GM23338 (cell line): Measurements from ENCODE around the gene OFD1. TPM values are rescaled to one million over a fixed set of nuclear protein-coding genes. Genes with fewer than 3 reads are reported as not detected.

Experiments used
- ATAC-seq: fragments of 200-7000 bp; cut with Tn5 transposase; 3 replicates; pipeline ENCODE4 v1.9.1; 2020
- DNase-seq: peaks from one replicate; pipeline ENCODE4 v3.0.0-alpha.2; 2015; ENCODE audit warnings: low spot score
- H2AFZ ChIP-seq: fragments of 200-600 bp; sonication (generic); 2 replicates; pipeline ENCODE4 v1.8.0; 2016; ENCODE audit warnings: antibody characterized with exemption, mild to moderate bottlenecking, moderate library complexity
- H3F3A ChIP-seq: fragments of 200-600 bp; sonication (generic); replicated peaks from 2 replicates; pipeline ENCODE4 v1.8.0; 2017; ENCODE audit warnings: antibody characterized with exemption, mixed run types, low read depth
- H3K27ac ChIP-seq: fragments of 200-600 bp; sonication (generic); 2 replicates; pipeline ENCODE4 v1.6.1; 2016; ENCODE audit warnings: low read depth
- H3K27me3 ChIP-seq: fragments of 200-600 bp; sonication (generic); 2 replicates; pipeline ENCODE4 v1.8.0; 2016; ENCODE audit warnings: mild to moderate bottlenecking, mixed run types, moderate library complexity; ENCODE audit not compliant: insufficient read depth
- H3K36me3 ChIP-seq: fragments of 200-600 bp; sonication (generic); 2 replicates; pipeline ENCODE4 v1.8.0; 2016; ENCODE audit warnings: mild to moderate bottlenecking; ENCODE audit not compliant: insufficient read depth
- H3K4me1 ChIP-seq: fragments of 200-600 bp; sonication (generic); 2 replicates; pipeline ENCODE4 v1.8.0; 2016; ENCODE audit warnings: mild to moderate bottlenecking, moderate library complexity; ENCODE audit not compliant: insufficient read depth
- H3K4me2 ChIP-seq: fragments of 200-600 bp; sonication (generic); 2 replicates; pipeline ENCODE4 v1.7.1; 2017; ENCODE audit warnings: mixed run types
- H3K4me3 ChIP-seq: fragments of 200-600 bp; sonication (generic); 2 replicates; pipeline ENCODE4 v1.6.1; 2016; ENCODE audit warnings: mixed run types
- H3K79me2 ChIP-seq: fragments of 200-600 bp; sonication (generic); replicated peaks from 2 replicates; pipeline ENCODE4 v1.8.0; 2017; ENCODE audit warnings: mild to moderate bottlenecking; ENCODE audit not compliant: insufficient read depth
- H3K9me2 ChIP-seq: fragments of 200-600 bp; sonication (generic); 2 replicates; pipeline ENCODE4 v1.8.0; 2017; ENCODE audit not compliant: insufficient read depth
- H4K20me1 ChIP-seq: fragments of 200-600 bp; sonication (generic); replicated peaks from 2 replicates; pipeline ENCODE4 v1.8.0; 2017; ENCODE audit warnings: mild to moderate bottlenecking; ENCODE audit not compliant: insufficient read depth
- H3K27ac Mint-ChIP-seq: 2 replicates; pipeline ENCODE4 v1.8.0; 2020; ENCODE audit warnings: inconsistent platforms, mild to moderate bottlenecking, moderate library complexity, mixed read lengths
- H3K27me3 Mint-ChIP-seq: 3 replicates; pipeline ENCODE4 v1.8.0; 2022; ENCODE audit warnings: low read depth, mild to moderate bottlenecking, moderate library complexity, mixed read lengths, inconsistent platforms; ENCODE audit not compliant: insufficient read depth, poor library complexity
- H3K36me3 Mint-ChIP-seq: 3 replicates; pipeline ENCODE4 v1.8.0; 2021; ENCODE audit warnings: low read depth, mild to moderate bottlenecking, inconsistent platforms, moderate library complexity, mixed read lengths
- H3K4me1 Mint-ChIP-seq: 3 replicates; pipeline ENCODE4 v1.8.0; 2020; ENCODE audit warnings: mild to moderate bottlenecking, inconsistent platforms, mixed read lengths
- H3K4me3 Mint-ChIP-seq: 3 replicates; pipeline ENCODE4 v1.8.0; 2021; ENCODE audit warnings: moderate library complexity, mild to moderate bottlenecking, inconsistent platforms, mixed read lengths
- H3K9me3 Mint-ChIP-seq: 3 replicates; pipeline ENCODE4 v1.8.0; 2020; ENCODE audit warnings: moderate library complexity, mild to moderate bottlenecking, inconsistent platforms, mixed read lengths
- EZH2 ChIP-seq: fragments of 200-600 bp; sonication (generic); IDR thresholded peaks from one replicate; pipeline ENCODE4 v1.8.0; 2017; ENCODE audit warnings: antibody characterized with exemption, mild to moderate bottlenecking, low read depth; ENCODE audit not compliant: unreplicated experiment
- EZH2phosphoT487 ChIP-seq: fragments of 200-600 bp; sonication (generic); IDR thresholded peaks from one replicate; pipeline ENCODE4 v1.8.1; 2018; ENCODE audit warnings: antibody characterized with exemption; ENCODE audit not compliant: unreplicated experiment
- POLR2AphosphoS5 ChIP-seq: IDR thresholded peaks from 2 replicates; pipeline ENCODE4 v1.6.1; 2016; ENCODE audit warnings: antibody characterized with exemption, low read depth
- ZNF114 ChIP-seq: fragments of 250-450 bp; sonication (Bioruptor Pico); IDR thresholded peaks from 2 replicates; pipeline ENCODE4 v1.5.0; 2020; ENCODE audit warnings: mild to moderate bottlenecking, moderate library complexity
- ZNF331 ChIP-seq: fragments of 250-450 bp; sonication (Bioruptor Pico); IDR thresholded peaks from 2 replicates; pipeline ENCODE4 v1.5.0; 2020; ENCODE audit warnings: low read depth, mild to moderate bottlenecking, moderate library complexity
- polyA plus RNA-seq: library from polyadenylated mRNA; unstranded; fragments of >200 nt; fragmentation: Nextera tagmentation; extraction: Ambion mirVana; gene quantifications from 2 replicates; pipeline ENCODE4 v1.2.1, GENCODE V29; 2016
- total RNA-seq: library from RNA; depleted of rRNA; stranded (reverse); fragments of >200 nt; shearing (Covaris generic); gene quantifications from 2 replicates; pipeline ENCODE4 v1.2.3, GENCODE V29; 2014
- TF ChIP-seq, protein P1 (sequence below): IDR thresholded peaks from 2 replicates; pipeline ENCODE4 v1.6.1; 2016; ENCODE audit warnings: antibody characterized with exemption
- TF ChIP-seq, protein P2 (sequence below), 2 experiments: fragments of 200-600 bp in 1 of 2; sonication (generic) in 1 of 2; conservative IDR thresholded peaks; 2 replicates each; pipeline versions ENCODE4 v1.5.1 to v1.6.1; 2016 to 2017; ENCODE audit warnings: antibody characterized with exemption in 2 of 2, low read depth in 2 of 2, mild to moderate bottlenecking in 2 of 2, moderate library complexity in 1 of 2

OFD1 gene
- total and polyA plus RNA-seq, 2 experiments from 2014 or later = 21.2 to 55.0 TPM

DNA sequence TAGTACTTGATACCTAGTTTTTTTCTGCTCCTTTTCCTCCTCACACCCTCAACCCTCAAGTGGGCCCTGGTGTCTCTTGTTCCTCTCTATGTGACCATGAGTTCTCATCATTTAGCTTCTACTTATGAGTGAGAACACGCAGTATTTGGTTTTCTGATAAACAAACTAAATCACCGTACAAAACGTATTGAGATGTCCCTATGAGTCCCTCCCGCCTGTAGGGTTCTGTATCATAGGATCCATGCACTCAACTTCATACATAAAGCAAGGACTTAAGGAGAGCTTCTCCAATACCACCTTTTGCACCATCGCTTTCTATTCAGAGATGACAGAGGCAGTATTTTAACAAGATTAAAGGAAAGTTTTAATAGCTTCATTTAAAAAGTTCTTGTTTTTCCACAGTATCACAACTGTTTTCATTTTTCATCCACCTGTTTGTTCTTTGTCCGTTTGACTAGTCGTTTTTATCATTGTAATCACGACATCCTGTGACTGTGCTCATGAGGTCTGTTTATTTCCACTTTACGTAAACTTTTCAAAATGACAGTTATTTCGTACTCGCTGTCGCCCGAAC, 46.1 kb upstream of the OFD1 start:
- H3K27ac Mint-ChIP-seq = no peak overlapping the region; the same call in 1 of the 2 replicates
- TF ChIP-seq ZNF331 (CRISPR knock-in tag) (no peak), ZNF114 (CRISPR knock-in tag) (no peak), EZH2 (no peak), EZH2phosphoT487 (no peak)
- TF ChIP-seq, protein P1, sequence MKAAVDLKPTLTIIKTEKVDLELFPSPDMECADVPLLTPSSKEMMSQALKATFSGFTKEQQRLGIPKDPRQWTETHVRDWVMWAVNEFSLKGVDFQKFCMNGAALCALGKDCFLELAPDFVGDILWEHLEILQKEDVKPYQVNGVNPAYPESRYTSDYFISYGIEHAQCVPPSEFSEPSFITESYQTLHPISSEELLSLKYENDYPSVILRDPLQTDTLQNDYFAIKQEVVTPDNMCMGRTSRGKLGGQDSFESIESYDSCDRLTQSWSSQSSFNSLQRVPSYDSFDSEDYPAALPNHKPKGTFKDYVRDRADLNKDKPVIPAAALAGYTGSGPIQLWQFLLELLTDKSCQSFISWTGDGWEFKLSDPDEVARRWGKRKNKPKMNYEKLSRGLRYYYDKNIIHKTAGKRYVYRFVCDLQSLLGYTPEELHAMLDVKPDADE = no peak
- TF ChIP-seq, protein P2, sequence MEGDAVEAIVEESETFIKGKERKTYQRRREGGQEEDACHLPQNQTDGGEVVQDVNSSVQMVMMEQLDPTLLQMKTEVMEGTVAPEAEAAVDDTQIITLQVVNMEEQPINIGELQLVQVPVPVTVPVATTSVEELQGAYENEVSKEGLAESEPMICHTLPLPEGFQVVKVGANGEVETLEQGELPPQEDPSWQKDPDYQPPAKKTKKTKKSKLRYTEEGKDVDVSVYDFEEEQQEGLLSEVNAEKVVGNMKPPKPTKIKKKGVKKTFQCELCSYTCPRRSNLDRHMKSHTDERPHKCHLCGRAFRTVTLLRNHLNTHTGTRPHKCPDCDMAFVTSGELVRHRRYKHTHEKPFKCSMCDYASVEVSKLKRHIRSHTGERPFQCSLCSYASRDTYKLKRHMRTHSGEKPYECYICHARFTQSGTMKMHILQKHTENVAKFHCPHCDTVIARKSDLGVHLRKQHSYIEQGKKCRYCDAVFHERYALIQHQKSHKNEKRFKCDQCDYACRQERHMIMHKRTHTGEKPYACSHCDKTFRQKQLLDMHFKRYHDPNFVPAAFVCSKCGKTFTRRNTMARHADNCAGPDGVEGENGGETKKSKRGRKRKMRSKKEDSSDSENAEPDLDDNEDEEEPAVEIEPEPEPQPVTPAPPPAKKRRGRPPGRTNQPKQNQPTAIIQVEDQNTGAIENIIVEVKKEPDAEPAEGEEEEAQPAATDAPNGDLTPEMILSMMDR (conservative IDR thresholded peaks at IDR 0.05; ENCODE audit: low read depth in 2 of 2) = no peak
- H3K36me3 Mint-ChIP-seq = no peaks in the 10 kb centered on the region; the same call in 1 of the 3 replicates
- H3K36me3 ChIP-seq = no peaks in the 10 kb centered on the region
- H3K9me3 Mint-ChIP-seq = no peaks in the 10 kb centered on the region
- H3F3A ChIP-seq = no peaks in the 10 kb centered on the region
- DNase-seq = no peak
- peaks cover 5% of the 10 kb centered on the region for H3K27me3 Mint-ChIP-seq
- H3K4me1 Mint-ChIP-seq = peaks cover 26% of the 10 kb centered on the region
- H3K27ac ChIP-seq = no peak overlapping the region
- no peak for ATAC-seq
- peaks cover 10% of the 10 kb centered on the region; the same call in 1 of the 2 replicates for H3K27me3 ChIP-seq
- peaks cover 3% of the 10 kb centered on the region; the same call in 1 of the 2 replicates for H4K20me1 ChIP-seq
- peak overlapping the region; percentile 69; the same call in 1 of the 2 replicates for H2AFZ ChIP-seq
- peaks cover 42% of the 10 kb centered on the region for H3K79me2 ChIP-seq
- peak overlapping the region; percentile 70 for H3K4me2 ChIP-seq
- peak overlapping the region; percentile 91 for H3K4me3 Mint-ChIP-seq
- peaks cover 19% of the 10 kb centered on the region; the same call in 1 of the 2 replicates for H3K4me1 ChIP-seq
- peak overlapping the region; percentile 76 for H3K4me3 ChIP-seq
- H3K9me2 ChIP-seq = no peaks in the 10 kb centered on the region

DNA sequence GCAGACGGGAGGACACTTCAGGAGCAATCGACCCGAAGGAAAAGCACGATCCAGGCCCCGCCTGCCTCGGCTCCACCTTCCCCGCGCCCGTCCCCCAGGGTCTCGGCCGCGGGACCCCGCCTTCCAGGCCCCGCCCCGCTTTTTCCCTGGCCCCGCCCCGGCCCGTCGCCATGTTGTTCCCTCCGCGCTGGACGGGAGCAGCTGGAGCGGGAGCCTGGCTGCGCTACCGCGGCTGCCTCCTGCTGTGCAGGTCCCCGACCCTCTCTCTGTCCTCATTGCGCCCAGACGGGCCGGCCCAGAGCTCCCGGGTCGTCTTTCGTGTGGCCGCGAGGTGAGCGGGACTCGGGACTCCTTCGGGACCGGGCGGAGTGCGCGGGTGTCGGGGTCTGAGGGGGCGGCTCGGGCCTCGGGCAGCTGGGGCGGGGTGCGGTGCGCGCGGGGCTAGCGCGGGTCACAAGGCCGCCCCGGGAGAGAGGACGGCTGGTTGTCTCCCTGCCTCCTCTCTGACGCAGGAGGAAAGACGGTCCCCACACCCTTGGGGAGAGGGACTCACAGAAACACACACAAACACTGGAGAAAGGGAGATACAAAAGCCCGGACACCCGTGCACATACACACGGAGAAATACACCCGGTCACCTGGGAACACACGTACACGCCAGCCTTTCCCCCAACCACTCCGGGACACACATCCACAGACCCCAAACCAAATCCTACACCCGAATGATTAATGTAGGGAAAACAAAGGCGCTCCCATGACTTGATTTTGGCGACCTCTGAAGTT, 45.4 kb upstream of the OFD1 start, which contains the start of gene RAB9A:
TSS of gene RAB9A (plus strand) at position 171 of the 783 bp plus-strand sequence. CDS start 19,619 bp downstream, outside the sequence.
- H3K4me2 ChIP-seq = peak within 1 kb of the TSS; percentile 92
- H3F3A ChIP-seq = no peaks in the 10 kb centered on the region
- no peaks in the 10 kb centered on the region for H3K36me3 ChIP-seq
- peaks cover 10% of the 10 kb centered on the region; the same call in 1 of the 2 replicates for H3K27me3 ChIP-seq
- peak within 1 kb of the TSS; percentile 69; the same call in 1 of the 2 replicates for H2AFZ ChIP-seq
- peak within 1 kb of the TSS; percentile 76 for H3K4me3 ChIP-seq
- H3K79me2 ChIP-seq = peaks cover 49% of the 10 kb centered on the region
- peak; percentile 79 for DNase-seq
- no peaks in the 10 kb centered on the region for H3K9me3 Mint-ChIP-seq
- H3K27me3 Mint-ChIP-seq = peaks cover 5% of the 10 kb centered on the region
- H4K20me1 ChIP-seq = peaks cover 9% of the 10 kb centered on the region
- H3K4me1 Mint-ChIP-seq = peaks cover 30% of the 10 kb centered on the region
- H3K4me3 Mint-ChIP-seq = peak within 1 kb of the TSS; percentile 91
- H3K27ac Mint-ChIP-seq = peak within 1 kb of the TSS; percentile 85
- peaks cover 26% of the 10 kb centered on the region for H3K4me1 ChIP-seq
- H3K9me2 ChIP-seq = no peaks in the 10 kb centered on the region
- H3K27ac ChIP-seq = 0 out of 2 replicates have a peak within 1 kb of the TSS, but pooled peaks have one; percentile 32
- H3K36me3 Mint-ChIP-seq = no peaks in the 10 kb centered on the region; the same call in 1 of the 3 replicates
- peak; percentile 87 for TF ChIP-seq POLR2AphosphoS5
- TF ChIP-seq ZNF114 (CRISPR knock-in tag) = no peak
- ATAC-seq = peak; percentile 94
